ENCODE data around the gene MBTD1. TPM values are rescaled to one million over a fixed set of nuclear protein-coding genes. Genes with fewer than 3 reads are reported as not detected.

The MBTD1 gene
- total and polyA plus RNA-seq, 10 of the 15 experiments (the other 5 are each of a cell fraction or from before 2014, with no cell fraction given) = 1.3 to 16.7 (median 9.5) TPM

- no peaks in the 10 kb centered on the region for H4K20me1 ChIP-seq (ENCODE audit: control insufficient read depth, insufficient read depth)
- DNase-seq (ENCODE audit: low read depth, low spot score) (no peak), FAIRE-seq (no peak), ATAC-seq (no peak)
- no peak overlapping the region for H3K4me3 ChIP-seq
- H2AFZ ChIP-seq (ENCODE audit: control insufficient read depth, low read depth, low read length) = no peak overlapping the region
- H3K9me3 ChIP-seq (replicated peaks; ENCODE audit: control insufficient read depth, insufficient read depth, low read length) = no peaks in the 10 kb centered on the region; the same call in 1 of the 3 replicates
- no peaks in the 10 kb centered on the region for H3K79me2 ChIP-seq (ENCODE audit: control insufficient read depth, insufficient read depth, low read length)
- ChIA-PET RAD21 (ENCODE audit: unreplicated experiment) (interaction anchor here (1.7 kb wide), 1 partner anchor 17 kb away, joined by 3 read pairs; no protein-coding TSS in a partner anchor), SMC1A (ENCODE audit: uncharacterized antibody, unreplicated experiment) (interaction anchor here (2.1 kb wide), 1 partner anchor 14 kb away, joined by 6 read pairs; no protein-coding TSS in a partner anchor), CTCF (interaction anchor here (0.6 to 2.6 kb wide), 3 partner anchors 10 to 169 kb away, joined by 3 to 9 read pairs (median 4); partner anchors contain the start of gene NME1), POLR2A (no interaction called here)
- whole genome bisulfite sequencing (ENCODE audit: insufficient coverage, insufficient replicate concordance, low lambda C conversion rate, missing lambda C conversion rate) = 17% methylated on average over 2 of the region's 2 CpGs
- intact Hi-C loops (cut with micrococcal nuclease; ENCODE audit: unreplicated experiment) = no loop called here
- H3K4me2 ChIP-seq (ENCODE audit: control insufficient read depth, insufficient read depth) = no peak overlapping the region
- in situ Hi-C loops (cut with MboI) = no loop called here
- no peaks in the 10 kb centered on the region for H3K36me3 ChIP-seq (ENCODE audit: control insufficient read depth in 2 of 2, insufficient read depth in 2 of 2, low read length in 1 of 2)
- H3K9ac ChIP-seq (ENCODE audit: control insufficient read depth, insufficient read depth, low read length) = no peak overlapping the region
- no peaks in the 10 kb centered on the region for H3K27me3 ChIP-seq (replicated peaks in 1 of 2; ENCODE audit: control insufficient read depth in 2 of 2, insufficient read depth in 2 of 2, low read length in 1 of 2)
- BruUV-seq (replicated peaks) = no TSS peak
- peaks cover 13% of the 10 kb centered on the region for H3K4me1 ChIP-seq (ENCODE audit: control insufficient read depth, insufficient read depth, low read length)
- no peak overlapping the region for H3K27ac ChIP-seq (ENCODE audit: control insufficient read depth, insufficient read depth)
- TF ChIP-seq SP1 (IDR thresholded peaks at IDR 0.05; ENCODE audit: low read depth, low read length) = no peak
- no peak for TF ChIP-seq NBN (IDR thresholded peaks at IDR 0.05)
- TF ChIP-seq LARP7 (IDR thresholded peaks at IDR 0.05) = no peak
- TF ChIP-seq ESRRA (IDR thresholded peaks at IDR 0.05; ENCODE audit: low read length) = no peak
- no peak for TF ChIP-seq CHD4 (IDR thresholded peaks at IDR 0.05)
- no peak for TF ChIP-seq ZNF207 (IDR thresholded peaks at IDR 0.05; ENCODE audit: borderline replicate concordance)
- TF ChIP-seq, protein P1, sequence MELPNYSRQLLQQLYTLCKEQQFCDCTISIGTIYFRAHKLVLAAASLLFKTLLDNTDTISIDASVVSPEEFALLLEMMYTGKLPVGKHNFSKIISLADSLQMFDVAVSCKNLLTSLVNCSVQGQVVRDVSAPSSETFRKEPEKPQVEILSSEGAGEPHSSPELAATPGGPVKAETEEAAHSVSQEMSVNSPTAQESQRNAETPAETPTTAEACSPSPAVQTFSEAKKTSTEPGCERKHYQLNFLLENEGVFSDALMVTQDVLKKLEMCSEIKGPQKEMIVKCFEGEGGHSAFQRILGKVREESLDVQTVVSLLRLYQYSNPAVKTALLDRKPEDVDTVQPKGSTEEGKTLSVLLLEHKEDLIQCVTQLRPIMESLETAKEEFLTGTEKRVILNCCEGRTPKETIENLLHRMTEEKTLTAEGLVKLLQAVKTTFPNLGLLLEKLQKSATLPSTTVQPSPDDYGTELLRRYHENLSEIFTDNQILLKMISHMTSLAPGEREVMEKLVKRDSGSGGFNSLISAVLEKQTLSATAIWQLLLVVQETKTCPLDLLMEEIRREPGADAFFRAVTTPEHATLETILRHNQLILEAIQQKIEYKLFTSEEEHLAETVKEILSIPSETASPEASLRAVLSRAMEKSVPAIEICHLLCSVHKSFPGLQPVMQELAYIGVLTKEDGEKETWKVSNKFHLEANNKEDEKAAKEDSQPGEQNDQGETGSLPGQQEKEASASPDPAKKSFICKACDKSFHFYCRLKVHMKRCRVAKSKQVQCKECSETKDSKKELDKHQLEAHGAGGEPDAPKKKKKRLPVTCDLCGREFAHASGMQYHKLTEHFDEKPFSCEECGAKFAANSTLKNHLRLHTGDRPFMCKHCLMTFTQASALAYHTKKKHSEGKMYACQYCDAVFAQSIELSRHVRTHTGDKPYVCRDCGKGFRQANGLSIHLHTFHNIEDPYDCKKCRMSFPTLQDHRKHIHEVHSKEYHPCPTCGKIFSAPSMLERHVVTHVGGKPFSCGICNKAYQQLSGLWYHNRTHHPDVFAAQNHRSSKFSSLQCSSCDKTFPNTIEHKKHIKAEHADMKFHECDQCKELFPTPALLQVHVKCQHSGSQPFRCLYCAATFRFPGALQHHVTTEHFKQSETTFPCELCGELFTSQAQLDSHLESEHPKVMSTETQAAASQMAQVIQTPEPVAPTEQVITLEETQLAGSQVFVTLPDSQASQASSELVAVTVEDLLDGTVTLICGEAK (IDR thresholded peaks at IDR 0.05; ENCODE audit: borderline replicate concordance) = no peak
- TF ChIP-seq, protein P2, sequence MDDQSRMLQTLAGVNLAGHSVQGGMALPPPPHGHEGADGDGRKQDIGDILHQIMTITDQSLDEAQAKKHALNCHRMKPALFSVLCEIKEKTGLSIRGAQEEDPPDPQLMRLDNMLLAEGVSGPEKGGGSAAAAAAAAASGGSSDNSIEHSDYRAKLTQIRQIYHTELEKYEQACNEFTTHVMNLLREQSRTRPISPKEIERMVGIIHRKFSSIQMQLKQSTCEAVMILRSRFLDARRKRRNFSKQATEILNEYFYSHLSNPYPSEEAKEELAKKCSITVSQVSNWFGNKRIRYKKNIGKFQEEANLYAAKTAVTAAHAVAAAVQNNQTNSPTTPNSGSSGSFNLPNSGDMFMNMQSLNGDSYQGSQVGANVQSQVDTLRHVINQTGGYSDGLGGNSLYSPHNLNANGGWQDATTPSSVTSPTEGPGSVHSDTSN (IDR thresholded peaks at IDR 0.05; ENCODE audit: insufficient replicate concordance, low read depth, low read length) = no peak
- TF ChIP-seq, protein P3, sequence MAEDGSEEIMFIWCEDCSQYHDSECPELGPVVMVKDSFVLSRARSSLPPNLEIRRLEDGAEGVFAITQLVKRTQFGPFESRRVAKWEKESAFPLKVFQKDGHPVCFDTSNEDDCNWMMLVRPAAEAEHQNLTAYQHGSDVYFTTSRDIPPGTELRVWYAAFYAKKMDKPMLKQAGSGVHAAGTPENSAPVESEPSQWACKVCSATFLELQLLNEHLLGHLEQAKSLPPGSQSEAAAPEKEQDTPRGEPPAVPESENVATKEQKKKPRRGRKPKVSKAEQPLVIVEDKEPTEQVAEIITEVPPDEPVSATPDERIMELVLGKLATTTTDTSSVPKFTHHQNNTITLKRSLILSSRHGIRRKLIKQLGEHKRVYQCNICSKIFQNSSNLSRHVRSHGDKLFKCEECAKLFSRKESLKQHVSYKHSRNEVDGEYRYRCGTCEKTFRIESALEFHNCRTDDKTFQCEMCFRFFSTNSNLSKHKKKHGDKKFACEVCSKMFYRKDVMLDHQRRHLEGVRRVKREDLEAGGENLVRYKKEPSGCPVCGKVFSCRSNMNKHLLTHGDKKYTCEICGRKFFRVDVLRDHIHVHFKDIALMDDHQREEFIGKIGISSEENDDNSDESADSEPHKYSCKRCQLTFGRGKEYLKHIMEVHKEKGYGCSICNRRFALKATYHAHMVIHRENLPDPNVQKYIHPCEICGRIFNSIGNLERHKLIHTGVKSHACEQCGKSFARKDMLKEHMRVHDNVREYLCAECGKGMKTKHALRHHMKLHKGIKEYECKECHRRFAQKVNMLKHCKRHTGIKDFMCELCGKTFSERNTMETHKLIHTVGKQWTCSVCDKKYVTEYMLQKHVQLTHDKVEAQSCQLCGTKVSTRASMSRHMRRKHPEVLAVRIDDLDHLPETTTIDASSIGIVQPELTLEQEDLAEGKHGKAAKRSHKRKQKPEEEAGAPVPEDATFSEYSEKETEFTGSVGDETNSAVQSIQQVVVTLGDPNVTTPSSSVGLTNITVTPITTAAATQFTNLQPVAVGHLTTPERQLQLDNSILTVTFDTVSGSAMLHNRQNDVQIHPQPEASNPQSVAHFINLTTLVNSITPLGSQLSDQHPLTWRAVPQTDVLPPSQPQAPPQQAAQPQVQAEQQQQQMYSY (CRISPR knock-in tag; IDR thresholded peaks at IDR 0.05) = no peak
- TF ChIP-seq MYB (IDR thresholded peaks at IDR 0.05; ENCODE audit: borderline replicate concordance, low read depth, low read length) = no peak
- TF ChIP-seq PAX5 (IDR thresholded peaks at IDR 0.05; ENCODE audit: borderline replicate concordance, low read depth, low read length) = no peak
- no peak for TF ChIP-seq ZSCAN29 (IDR thresholded peaks at IDR 0.05)
Observed at GRCh38 chr17:51133365-51133764, 126.5 kb downstream of the MBTD1 start.

Data from GM12878 (cell line).